K562 (cell line): ENCODE data around the gene NAB1.

Experiments
- CTCF ChIP-seq, 3 experiments: IDR thresholded peaks in 2 of 3; conservative IDR thresholded peaks in 1 of 3; 2 replicates each; pipeline ENCODE4 v1.5.1; 2011 to 2012; ENCODE audit warnings: low read length in 3 of 3, mild to moderate bottlenecking in 3 of 3, control low read depth in 2 of 3, improper control_type of control experiment in 1 of 3, inconsistent platforms in 1 of 3, low read depth in 1 of 3, mixed read lengths in 1 of 3, moderate library complexity in 1 of 3; ENCODE audit not compliant: insufficient read depth in 2 of 3
- KDM4B ChIP-seq, 2 experiments: fragments of 450-650 bp in 1 of 2; sonication (generic) in 1 of 2; IDR thresholded peaks; 2 replicates each; pipeline ENCODE4 v1.6.1; 2016 to 2017; ENCODE audit warnings: borderline replicate concordance in 2 of 2, antibody characterized with exemption in 1 of 2, low read depth in 1 of 2, mild to moderate bottlenecking in 1 of 2
- NR1H2 ChIP-seq: sonication (generic); formaldehyde crosslinking; IDR thresholded peaks from 2 replicates; pipeline ENCODE4 v1.4.0; 2020; ENCODE audit warnings: mild to moderate bottlenecking, missing genetic modification reagents
- THAP12 ChIP-seq: fragments of 250-450 bp; sonication (Bioruptor Pico); IDR thresholded peaks from 2 replicates; pipeline ENCODE4 v1.9.0; 2021; ENCODE audit warnings: mild to moderate bottlenecking, inconsistent platforms
- TOE1 ChIP-seq, 2 experiments: fragments of 450-650 bp in 1 of 2; sonication (generic) in 1 of 2; formaldehyde crosslinking in 1 of 2; IDR thresholded peaks; 2 replicates each; pipeline versions ENCODE4 v1.7.1 to v1.8.0; 2016 to 2022; ENCODE audit warnings: borderline replicate concordance in 2 of 2, mild to moderate bottlenecking in 2 of 2, antibody characterized with exemption in 1 of 2, inconsistent platforms in 1 of 2, low read depth in 1 of 2, missing genetic modification reagents in 1 of 2, moderate library complexity in 1 of 2
- ZNF274 ChIP-seq: IDR thresholded peaks from 2 replicates; pipeline ENCODE4 v1.6.1; 2011; ENCODE audit warnings: low read depth, mild to moderate bottlenecking, low read length, moderate library complexity, borderline replicate concordance
- TF ChIP-seq, protein P1 (sequence below): fragments of 250-450 bp; sonication (Bioruptor Pico); IDR thresholded peaks from 2 replicates; pipeline ENCODE4 v1.8.0; 2021; ENCODE audit warnings: borderline replicate concordance, mild to moderate bottlenecking, moderate library complexity; ENCODE audit not compliant: poor library complexity, severe bottlenecking

- TF ChIP-seq ZNF274 = no peak
- TF ChIP-seq, protein P1, sequence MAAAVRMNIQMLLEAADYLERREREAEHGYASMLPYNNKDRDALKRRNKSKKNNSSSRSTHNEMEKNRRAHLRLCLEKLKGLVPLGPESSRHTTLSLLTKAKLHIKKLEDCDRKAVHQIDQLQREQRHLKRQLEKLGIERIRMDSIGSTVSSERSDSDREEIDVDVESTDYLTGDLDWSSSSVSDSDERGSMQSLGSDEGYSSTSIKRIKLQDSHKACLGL (CRISPR knock-in tag) = no peak
- no peak for TF ChIP-seq THAP12
- no peak for TF ChIP-seq NR1H2 (CRISPR knock-in tag)
- no peak for TF ChIP-seq CTCF (IDR thresholded peaks at IDR 0.05 in 2 of 3, conservative IDR thresholded peaks at IDR 0.05 in 1 of 3; ENCODE audit: insufficient read depth in 2 of 3, low read depth in 1 of 3, low read length in 3 of 3)
- no peak for TF ChIP-seq KDM4B (IDR thresholded peaks at IDR 0.05; ENCODE audit: borderline replicate concordance in 2 of 2, low read depth in 1 of 2)
- TF ChIP-seq TOE1 (IDR thresholded peaks at IDR 0.05; ENCODE audit: borderline replicate concordance) = no peak
- TF ChIP-seq TOE1 (CRISPR knock-in tag; IDR thresholded peaks at IDR 0.05; ENCODE audit: borderline replicate concordance, low read depth) = no peak
These were observed 12.5 kb upstream of the NAB1 start for GRCh38 chr2:190636361-190636760.
